ENCODE measurements around the gene RFC1.
"Not testable (repeated sequence)": the region's sequence is repeated elsewhere in the genome, so short reads cannot be mapped to it uniquely, and the experiment has no call there.

Gene RFC1

GRCh38 chr4:39305912-39306677, 60.1 kb downstream of the RFC1 start:
- no peaks in the 10 kb centered on the region for H3K79me2 ChIP-seq (ENCODE audit: control insufficient read depth, insufficient read depth, low read length, unreplicated experiment)
- no peak overlapping the region for H2AFZ ChIP-seq (ENCODE audit: low read length, unreplicated experiment)
- H3K36me3 ChIP-seq (ENCODE audit: insufficient read depth, low read length), result peaks cover 43% of the 10 kb centered on the region
- no peak overlapping the region for H3K27ac ChIP-seq (ENCODE audit: low read depth, low read length)
- H3K4me3 ChIP-seq (ENCODE audit: low read depth, low read length), result no peak overlapping the region
- no peaks in the 10 kb centered on the region for H3K27me3 ChIP-seq (ENCODE audit: insufficient read depth, low read length)
- H3K4me1 ChIP-seq (ENCODE audit: control insufficient read depth, insufficient read depth, low read length, unreplicated experiment), result peaks cover 9% of the 10 kb centered on the region

GRCh38 chr4:39304651-39305050, 61.5 kb downstream of the RFC1 start:
- no peak overlapping the region for H3K4me3 ChIP-seq (ENCODE audit: low read depth, low read length)
- H3K36me3 ChIP-seq (ENCODE audit: insufficient read depth, low read length), result peaks cover 48% of the 10 kb centered on the region
- H3K27me3 ChIP-seq (ENCODE audit: insufficient read depth, low read length), result no peaks in the 10 kb centered on the region
- no peaks in the 10 kb centered on the region for H3K79me2 ChIP-seq (ENCODE audit: control insufficient read depth, insufficient read depth, low read length, unreplicated experiment)
- peaks cover 9% of the 10 kb centered on the region for H3K4me1 ChIP-seq (ENCODE audit: control insufficient read depth, insufficient read depth, low read length, unreplicated experiment)
- no peak overlapping the region for H2AFZ ChIP-seq (ENCODE audit: low read length, unreplicated experiment)
- no peak overlapping the region for H3K27ac ChIP-seq (ENCODE audit: low read depth, low read length)

GRCh38 chr4:39303871-39304270, 62.3 kb downstream of the RFC1 start:
- Histone ChIP-seq H3K4me1 (ENCODE audit: control insufficient read depth, insufficient read depth, low read length, unreplicated experiment) (peaks cover 9% of the 10 kb centered on the region), H3K79me2 (ENCODE audit: control insufficient read depth, insufficient read depth, low read length, unreplicated experiment) (no peaks in the 10 kb centered on the region), H3K4me3 (ENCODE audit: low read depth, low read length) (no peak overlapping the region), H3K27ac (ENCODE audit: low read depth, low read length) (no peak overlapping the region), H3K36me3 (ENCODE audit: insufficient read depth, low read length) (peaks cover 43% of the 10 kb centered on the region), H2AFZ (ENCODE audit: low read length, unreplicated experiment) (no peak overlapping the region), H3K27me3 (ENCODE audit: insufficient read depth, low read length) (no peaks in the 10 kb centered on the region)

GRCh38 chr4:39302901-39303300, 63.3 kb downstream of the RFC1 start:
- Histone ChIP-seq H3K4me1 (ENCODE audit: control insufficient read depth, insufficient read depth, low read length, unreplicated experiment) (peaks cover 9% of the 10 kb centered on the region), H3K27ac (ENCODE audit: low read depth, low read length) (no peak overlapping the region), H2AFZ (ENCODE audit: low read length, unreplicated experiment) (no peak overlapping the region), H3K36me3 (ENCODE audit: insufficient read depth, low read length) (peaks cover 44% of the 10 kb centered on the region), H3K27me3 (ENCODE audit: insufficient read depth, low read length) (no peaks in the 10 kb centered on the region), H3K79me2 (ENCODE audit: control insufficient read depth, insufficient read depth, low read length, unreplicated experiment) (no peaks in the 10 kb centered on the region), H3K4me3 (ENCODE audit: low read depth, low read length) (no peak overlapping the region)

GRCh38 chr4:39295784-39296183, 70.4 kb downstream of the RFC1 start:
- no peaks in the 10 kb centered on the region for H3K4me1 ChIP-seq (ENCODE audit: control insufficient read depth, insufficient read depth, low read length, unreplicated experiment)
- H3K27me3 ChIP-seq (ENCODE audit: insufficient read depth, low read length), result no peaks in the 10 kb centered on the region
- no peak overlapping the region for H3K4me3 ChIP-seq (ENCODE audit: low read depth, low read length)
- no peaks in the 10 kb centered on the region for H3K79me2 ChIP-seq (ENCODE audit: control insufficient read depth, insufficient read depth, low read length, unreplicated experiment)
- H2AFZ ChIP-seq (ENCODE audit: low read length, unreplicated experiment), result no peak overlapping the region
- peaks cover 61% of the 10 kb centered on the region for H3K36me3 ChIP-seq (ENCODE audit: insufficient read depth, low read length)
- H3K27ac ChIP-seq (ENCODE audit: low read depth, low read length), result no peak overlapping the region

- H3K36me3 ChIP-seq (ENCODE audit: insufficient read depth, low read length), result peaks cover 44% of the 10 kb centered on the region
Observed at GRCh38 chr4:39292433-39292832, 73.7 kb downstream of the RFC1 start.

GRCh38 chr4:39291686-39292085, 74.5 kb downstream of the RFC1 start:
- H3K4me3 ChIP-seq (ENCODE audit: low read depth, low read length), result no peak overlapping the region
- no peaks in the 10 kb centered on the region for H3K4me1 ChIP-seq (ENCODE audit: control insufficient read depth, insufficient read depth, low read length, unreplicated experiment)
- H2AFZ ChIP-seq (ENCODE audit: low read length, unreplicated experiment), result no peak overlapping the region
- H3K27ac ChIP-seq (ENCODE audit: low read depth, low read length), result no peak overlapping the region
- H3K79me2 ChIP-seq (ENCODE audit: control insufficient read depth, insufficient read depth, low read length, unreplicated experiment), result no peaks in the 10 kb centered on the region
- no peaks in the 10 kb centered on the region for H3K27me3 ChIP-seq (ENCODE audit: insufficient read depth, low read length)
- H3K36me3 ChIP-seq (ENCODE audit: insufficient read depth, low read length), result peaks cover 50% of the 10 kb centered on the region

More at GRCh38 chr4:39292433-39292832, 73.7 kb downstream of the RFC1 start:
- not testable (repeated sequence) for H3K4me1 ChIP-seq (ENCODE audit: control insufficient read depth, insufficient read depth, low read length, unreplicated experiment); H3K27me3 ChIP-seq (ENCODE audit: insufficient read depth, low read length); H2AFZ ChIP-seq (ENCODE audit: low read length, unreplicated experiment); H3K27ac ChIP-seq (ENCODE audit: low read depth, low read length); H3K4me3 ChIP-seq (ENCODE audit: low read depth, low read length); H3K79me2 ChIP-seq (ENCODE audit: control insufficient read depth, insufficient read depth, low read length, unreplicated experiment)

- H3K27ac ChIP-seq (ENCODE audit: low read depth, low read length), result no peak overlapping the region
- no peak overlapping the region for H3K4me3 ChIP-seq (ENCODE audit: low read depth, low read length)
- no peak overlapping the region for H2AFZ ChIP-seq (ENCODE audit: low read length, unreplicated experiment)
- H3K4me1 ChIP-seq (ENCODE audit: control insufficient read depth, insufficient read depth, low read length, unreplicated experiment), result no peaks in the 10 kb centered on the region
- H3K79me2 ChIP-seq (ENCODE audit: control insufficient read depth, insufficient read depth, low read length, unreplicated experiment), result no peaks in the 10 kb centered on the region
- H3K27me3 ChIP-seq (ENCODE audit: insufficient read depth, low read length), result no peaks in the 10 kb centered on the region
- H3K36me3 ChIP-seq (ENCODE audit: insufficient read depth, low read length), result peaks cover 36% of the 10 kb centered on the region
Observed at GRCh38 chr4:39287223-39287622, 78.9 kb downstream of the RFC1 start.

- no peaks in the 10 kb centered on the region for H3K79me2 ChIP-seq (ENCODE audit: control insufficient read depth, insufficient read depth, low read length, unreplicated experiment)
- no peaks in the 10 kb centered on the region for H3K27me3 ChIP-seq (ENCODE audit: insufficient read depth, low read length)
- H3K4me3 ChIP-seq (ENCODE audit: low read depth, low read length), result no peak overlapping the region
- peaks cover 26% of the 10 kb centered on the region for H3K36me3 ChIP-seq (ENCODE audit: insufficient read depth, low read length)
- H3K27ac ChIP-seq (ENCODE audit: low read depth, low read length), result no peak overlapping the region
- no peak overlapping the region for H2AFZ ChIP-seq (ENCODE audit: low read length, unreplicated experiment)
- H3K4me1 ChIP-seq (ENCODE audit: control insufficient read depth, insufficient read depth, low read length, unreplicated experiment), result no peaks in the 10 kb centered on the region
Observed at GRCh38 chr4:39286263-39286662, 79.9 kb downstream of the RFC1 start.

- H3K36me3 ChIP-seq (ENCODE audit: insufficient read depth, low read length), result peaks cover 25% of the 10 kb centered on the region
- H3K4me3 ChIP-seq (ENCODE audit: low read depth, low read length), result no peak overlapping the region
- no peaks in the 10 kb centered on the region for H3K27me3 ChIP-seq (ENCODE audit: insufficient read depth, low read length)
- H2AFZ ChIP-seq (ENCODE audit: low read length, unreplicated experiment), result no peak overlapping the region
- no peak overlapping the region for H3K27ac ChIP-seq (ENCODE audit: low read depth, low read length)
- no peaks in the 10 kb centered on the region for H3K79me2 ChIP-seq (ENCODE audit: control insufficient read depth, insufficient read depth, low read length, unreplicated experiment)
- no peaks in the 10 kb centered on the region for H3K4me1 ChIP-seq (ENCODE audit: control insufficient read depth, insufficient read depth, low read length, unreplicated experiment)
Observed at GRCh38 chr4:39285853-39286252, 80.3 kb downstream of the RFC1 start.

GRCh38 chr4:39285111-39285795, 80.9 kb downstream of the RFC1 start:
- H3K27ac ChIP-seq (ENCODE audit: low read depth, low read length), result no peak overlapping the region
- no peaks in the 10 kb centered on the region for H3K27me3 ChIP-seq (ENCODE audit: insufficient read depth, low read length)
- no peak overlapping the region for H2AFZ ChIP-seq (ENCODE audit: low read length, unreplicated experiment)
- no peaks in the 10 kb centered on the region for H3K4me1 ChIP-seq (ENCODE audit: control insufficient read depth, insufficient read depth, low read length, unreplicated experiment)
- peaks cover 25% of the 10 kb centered on the region for H3K36me3 ChIP-seq (ENCODE audit: insufficient read depth, low read length)
- no peak overlapping the region for H3K4me3 ChIP-seq (ENCODE audit: low read depth, low read length)
- no peaks in the 10 kb centered on the region for H3K79me2 ChIP-seq (ENCODE audit: control insufficient read depth, insufficient read depth, low read length, unreplicated experiment)

All from ACC112 (cell line).